DOHH2 (cell line): ENCODE results near the gene TSEN2.

ENCODE experiments used
- EZH2phosphoT487 ChIP-seq: fragments of 200-600 bp; sonication (generic); IDR thresholded peaks from 2 replicates; pipeline ENCODE4 v1.6.1; 2017; ENCODE audit warnings: borderline replicate concordance, mild to moderate bottlenecking, antibody characterized with exemption, low read length, moderate library complexity, mixed read lengths
- TF ChIP-seq, protein P1 (sequence below): fragments of 200-600 bp; sonication (generic); IDR thresholded peaks from one replicate; pipeline ENCODE4 v1.5.1; 2014; ENCODE audit warnings: antibody characterized with exemption, mild to moderate bottlenecking, low read depth, low read length; ENCODE audit not compliant: poor library complexity, severe bottlenecking

DNA sequence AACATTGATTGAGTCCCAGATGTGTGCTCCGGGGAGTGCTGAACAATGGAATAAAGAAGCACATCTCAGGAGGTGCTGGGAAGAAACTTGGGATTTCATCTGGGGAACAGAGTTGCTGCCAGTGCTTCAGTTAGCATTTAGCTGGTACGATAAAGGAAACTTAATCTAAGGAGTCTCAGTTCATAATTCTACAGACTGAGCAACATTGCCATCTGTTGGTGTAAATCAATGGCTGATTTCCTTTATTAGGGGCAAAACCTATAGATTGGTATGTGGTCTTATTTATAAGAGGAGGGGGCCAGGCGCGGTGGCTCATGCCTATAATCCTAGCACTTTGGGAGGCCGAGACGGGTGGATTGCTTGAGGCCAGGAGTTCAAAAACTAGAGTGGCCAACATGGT, 52.1 kb downstream of the TSEN2 start:
- TF ChIP-seq, protein P1, sequence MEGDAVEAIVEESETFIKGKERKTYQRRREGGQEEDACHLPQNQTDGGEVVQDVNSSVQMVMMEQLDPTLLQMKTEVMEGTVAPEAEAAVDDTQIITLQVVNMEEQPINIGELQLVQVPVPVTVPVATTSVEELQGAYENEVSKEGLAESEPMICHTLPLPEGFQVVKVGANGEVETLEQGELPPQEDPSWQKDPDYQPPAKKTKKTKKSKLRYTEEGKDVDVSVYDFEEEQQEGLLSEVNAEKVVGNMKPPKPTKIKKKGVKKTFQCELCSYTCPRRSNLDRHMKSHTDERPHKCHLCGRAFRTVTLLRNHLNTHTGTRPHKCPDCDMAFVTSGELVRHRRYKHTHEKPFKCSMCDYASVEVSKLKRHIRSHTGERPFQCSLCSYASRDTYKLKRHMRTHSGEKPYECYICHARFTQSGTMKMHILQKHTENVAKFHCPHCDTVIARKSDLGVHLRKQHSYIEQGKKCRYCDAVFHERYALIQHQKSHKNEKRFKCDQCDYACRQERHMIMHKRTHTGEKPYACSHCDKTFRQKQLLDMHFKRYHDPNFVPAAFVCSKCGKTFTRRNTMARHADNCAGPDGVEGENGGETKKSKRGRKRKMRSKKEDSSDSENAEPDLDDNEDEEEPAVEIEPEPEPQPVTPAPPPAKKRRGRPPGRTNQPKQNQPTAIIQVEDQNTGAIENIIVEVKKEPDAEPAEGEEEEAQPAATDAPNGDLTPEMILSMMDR: no peak
- no peak for TF ChIP-seq EZH2phosphoT487
